ENCODE measurements around the gene MAP4K4.

- TF ChIP-seq CTCF (IDR thresholded peaks at IDR 0.05) (no peak), POLR2A (IDR thresholded peaks at IDR 0.05) (no peak)
Observed at GRCh38 chr2:101931402-101931801, 233.9 kb downstream of the MAP4K4 start.

Data from thyroid gland (tissue), 4 donors.